Neural cell (in vitro differentiated cells): ENCODE measurements around the gene CAST. TPM values are rescaled to one million over a fixed set of nuclear protein-coding genes. Genes with fewer than 3 reads are reported as not detected.

Source experiments
- H2AFZ ChIP-seq: fragments of 200-600, 300-800 bp; sonication (generic), shearing (Covaris generic); 2 replicates; pipeline ENCODE4 v1.6.0; 2014; ENCODE audit warnings: low read depth, mild to moderate bottlenecking, antibody characterized with exemption, low read length, moderate library complexity
- H3F3A ChIP-seq: fragments of 200-600 bp; shearing (Covaris generic); 2 replicates; pipeline ENCODE4 v1.6.1; 2016; ENCODE audit warnings: mild to moderate bottlenecking, moderate library complexity, mixed read lengths, antibody characterized with exemption, low read length; ENCODE audit not compliant: insufficient read depth, poor library complexity, severe bottlenecking
- H3K27ac ChIP-seq: fragments of 200-600, 300-800 bp; sonication (generic), shearing (Covaris generic); 2 replicates; pipeline ENCODE4 v1.5.1; 2014; ENCODE audit warnings: mild to moderate bottlenecking, low read length, moderate library complexity
- H3K27me3 ChIP-seq: fragments of 300-800, 200-600 bp; sonication (generic), shearing (Covaris generic); 2 replicates; pipeline ENCODE4 v1.6.0; 2014; ENCODE audit warnings: mild to moderate bottlenecking, low read depth, low read length, moderate library complexity; ENCODE audit not compliant: insufficient read depth
- H3K36me3 ChIP-seq: fragments of 300-800, 200-600 bp; sonication (generic), shearing (Covaris generic); 2 replicates; pipeline ENCODE4 v1.5.1; 2014; ENCODE audit warnings: mild to moderate bottlenecking, antibody characterized with exemption, low read length, moderate library complexity; ENCODE audit not compliant: insufficient read depth
- H3K4me2 ChIP-seq: fragments of 300-800, 200-600 bp; sonication (generic), shearing (Covaris generic); 2 replicates; pipeline ENCODE4 v1.6.0; 2014; ENCODE audit warnings: mild to moderate bottlenecking, low read length
- H3K4me3 ChIP-seq: fragments of 300-800, 200-600 bp; sonication (generic), shearing (Covaris generic); 2 replicates; pipeline ENCODE4 v1.5.1; 2014; ENCODE audit warnings: mild to moderate bottlenecking, low read length, moderate library complexity
- H3K79me2 ChIP-seq: fragments of 200-600 bp; shearing (Covaris generic); replicated peaks from 2 replicates; pipeline ENCODE4 v1.6.0; 2014; ENCODE audit warnings: mild to moderate bottlenecking, low read length, moderate library complexity; ENCODE audit not compliant: insufficient read depth
- H3K9ac ChIP-seq: fragments of 300-800, 200-600 bp; sonication (generic), shearing (Covaris generic); 2 replicates; pipeline ENCODE4 v1.6.1; 2016; ENCODE audit warnings: mild to moderate bottlenecking, low read length, mixed read lengths
- H3K9me2 ChIP-seq: fragments of 200-600 bp; shearing (Covaris generic); 2 replicates; pipeline ENCODE4 v1.6.1; 2016; ENCODE audit warnings: mild to moderate bottlenecking, low read length, mixed read lengths; ENCODE audit not compliant: insufficient read depth
- H3K9me3 ChIP-seq: fragments of 200-600, 300-800 bp; sonication (generic), shearing (Covaris generic); 2 replicates; pipeline ENCODE4 v1.6.1; 2016; ENCODE audit warnings: mild to moderate bottlenecking, mixed run types, low read length, moderate library complexity, mixed read lengths
- H4K20me1 ChIP-seq: fragments of 200-600 bp; shearing (Covaris generic); 2 replicates; pipeline ENCODE4 v1.6.1; 2016; ENCODE audit warnings: mild to moderate bottlenecking, mixed run types; ENCODE audit not compliant: insufficient read depth
- EP300 ChIP-seq: fragments of 450-650 bp; conservative IDR thresholded peaks from 2 replicates; pipeline ENCODE4 v1.6.1; 2014; ENCODE audit warnings: antibody characterized with exemption, mild to moderate bottlenecking, moderate library complexity; ENCODE audit not compliant: poor library complexity, severe bottlenecking
- EZH2 ChIP-seq: fragments of 200-600, 300-800 bp; shearing (Covaris generic), sonication (generic); IDR thresholded peaks from 2 replicates; pipeline ENCODE4 v1.6.1; 2014; ENCODE audit warnings: antibody characterized with exemption, low read length, borderline replicate concordance, mild to moderate bottlenecking; ENCODE audit not compliant: insufficient read depth, poor library complexity, severe bottlenecking
- MXI1 ChIP-seq: fragments of 450-650 bp; conservative IDR thresholded peaks from 2 replicates; pipeline ENCODE4 v1.6.1; 2014; ENCODE audit warnings: antibody characterized with exemption, mild to moderate bottlenecking; ENCODE audit not compliant: poor library complexity, severe bottlenecking
- POLR2AphosphoS5 ChIP-seq: IDR thresholded peaks from 2 replicates; pipeline ENCODE4 v1.6.1; 2012
- RAD21 ChIP-seq: fragments of 450-650 bp; conservative IDR thresholded peaks from 2 replicates; pipeline ENCODE4 v1.6.1; 2014; ENCODE audit warnings: antibody characterized with exemption, mild to moderate bottlenecking, moderate library complexity
- SMC3 ChIP-seq: fragments of 450-650 bp; conservative IDR thresholded peaks from 2 replicates; pipeline ENCODE4 v1.6.1; 2014; ENCODE audit warnings: antibody characterized with exemption, mild to moderate bottlenecking, moderate library complexity; ENCODE audit not compliant: poor library complexity
- TAF1 ChIP-seq: IDR thresholded peaks from 2 replicates; pipeline ENCODE4 v1.6.1; 2012; ENCODE audit warnings: low read depth
- polyA plus RNA-seq: library from polyadenylated mRNA; depleted of rRNA; stranded (reverse); fragments of >200 nt; gene quantifications from 2 replicates; pipeline ENCODE4 v1.2.3, GENCODE V29; 2014
- TF ChIP-seq, protein P1 (sequence below): fragments of 450-650 bp; IDR thresholded peaks from 2 replicates; pipeline ENCODE4 v1.5.1; 2014; ENCODE audit warnings: antibody characterized with exemption, mild to moderate bottlenecking, moderate library complexity; ENCODE audit not compliant: poor library complexity, severe bottlenecking
- TF ChIP-seq, protein P2 (sequence below): IDR thresholded peaks from 2 replicates; pipeline ENCODE4 v1.6.1; 2012; ENCODE audit warnings: borderline replicate concordance

The CAST gene
- polyA plus RNA-seq, 1 donor from 2014 or later = 8.4 TPM

DNA sequence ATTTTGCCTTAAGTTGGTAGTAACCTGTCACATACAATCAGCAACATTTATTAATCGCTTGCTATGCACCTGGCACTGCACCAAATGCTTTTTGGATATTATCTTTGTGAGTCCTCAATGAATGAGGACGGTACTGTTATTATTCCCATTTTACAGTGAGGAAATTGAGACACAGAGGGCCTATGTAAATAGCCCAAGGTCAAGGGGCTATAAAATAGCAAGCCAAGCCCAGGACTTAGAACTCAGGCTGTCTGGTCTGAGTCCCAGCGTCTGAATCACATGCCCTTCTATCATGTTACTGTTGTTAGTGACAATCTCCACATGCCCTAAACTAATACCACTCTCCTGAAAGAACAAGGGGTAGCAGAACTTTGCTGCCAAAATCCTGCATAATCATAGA is 85.5 kb downstream of the CAST start:
- Histone ChIP-seq H3K79me2 (no peaks in the 10 kb centered on the region), H3K9me3 (no peaks in the 10 kb centered on the region), H2AFZ (no peak overlapping the region), H3K36me3 (no peaks in the 10 kb centered on the region), H3K27me3 (no peaks in the 10 kb centered on the region), H3K4me3 (no peak overlapping the region), H3K27ac (no peak overlapping the region), H3K9me2 (no peaks in the 10 kb centered on the region), H3F3A (no peaks in the 10 kb centered on the region), H4K20me1 (no peaks in the 10 kb centered on the region), H3K4me2 (no peak overlapping the region), H3K9ac (no peak overlapping the region)
- TF ChIP-seq, protein P1, sequence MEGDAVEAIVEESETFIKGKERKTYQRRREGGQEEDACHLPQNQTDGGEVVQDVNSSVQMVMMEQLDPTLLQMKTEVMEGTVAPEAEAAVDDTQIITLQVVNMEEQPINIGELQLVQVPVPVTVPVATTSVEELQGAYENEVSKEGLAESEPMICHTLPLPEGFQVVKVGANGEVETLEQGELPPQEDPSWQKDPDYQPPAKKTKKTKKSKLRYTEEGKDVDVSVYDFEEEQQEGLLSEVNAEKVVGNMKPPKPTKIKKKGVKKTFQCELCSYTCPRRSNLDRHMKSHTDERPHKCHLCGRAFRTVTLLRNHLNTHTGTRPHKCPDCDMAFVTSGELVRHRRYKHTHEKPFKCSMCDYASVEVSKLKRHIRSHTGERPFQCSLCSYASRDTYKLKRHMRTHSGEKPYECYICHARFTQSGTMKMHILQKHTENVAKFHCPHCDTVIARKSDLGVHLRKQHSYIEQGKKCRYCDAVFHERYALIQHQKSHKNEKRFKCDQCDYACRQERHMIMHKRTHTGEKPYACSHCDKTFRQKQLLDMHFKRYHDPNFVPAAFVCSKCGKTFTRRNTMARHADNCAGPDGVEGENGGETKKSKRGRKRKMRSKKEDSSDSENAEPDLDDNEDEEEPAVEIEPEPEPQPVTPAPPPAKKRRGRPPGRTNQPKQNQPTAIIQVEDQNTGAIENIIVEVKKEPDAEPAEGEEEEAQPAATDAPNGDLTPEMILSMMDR = no peak
- TF ChIP-seq MXI1 (no peak), SMC3 (no peak), TAF1 (no peak), EZH2 (no peak), POLR2AphosphoS5 (no peak), EP300 (no peak), RAD21 (no peak)
- TF ChIP-seq, protein P2, sequence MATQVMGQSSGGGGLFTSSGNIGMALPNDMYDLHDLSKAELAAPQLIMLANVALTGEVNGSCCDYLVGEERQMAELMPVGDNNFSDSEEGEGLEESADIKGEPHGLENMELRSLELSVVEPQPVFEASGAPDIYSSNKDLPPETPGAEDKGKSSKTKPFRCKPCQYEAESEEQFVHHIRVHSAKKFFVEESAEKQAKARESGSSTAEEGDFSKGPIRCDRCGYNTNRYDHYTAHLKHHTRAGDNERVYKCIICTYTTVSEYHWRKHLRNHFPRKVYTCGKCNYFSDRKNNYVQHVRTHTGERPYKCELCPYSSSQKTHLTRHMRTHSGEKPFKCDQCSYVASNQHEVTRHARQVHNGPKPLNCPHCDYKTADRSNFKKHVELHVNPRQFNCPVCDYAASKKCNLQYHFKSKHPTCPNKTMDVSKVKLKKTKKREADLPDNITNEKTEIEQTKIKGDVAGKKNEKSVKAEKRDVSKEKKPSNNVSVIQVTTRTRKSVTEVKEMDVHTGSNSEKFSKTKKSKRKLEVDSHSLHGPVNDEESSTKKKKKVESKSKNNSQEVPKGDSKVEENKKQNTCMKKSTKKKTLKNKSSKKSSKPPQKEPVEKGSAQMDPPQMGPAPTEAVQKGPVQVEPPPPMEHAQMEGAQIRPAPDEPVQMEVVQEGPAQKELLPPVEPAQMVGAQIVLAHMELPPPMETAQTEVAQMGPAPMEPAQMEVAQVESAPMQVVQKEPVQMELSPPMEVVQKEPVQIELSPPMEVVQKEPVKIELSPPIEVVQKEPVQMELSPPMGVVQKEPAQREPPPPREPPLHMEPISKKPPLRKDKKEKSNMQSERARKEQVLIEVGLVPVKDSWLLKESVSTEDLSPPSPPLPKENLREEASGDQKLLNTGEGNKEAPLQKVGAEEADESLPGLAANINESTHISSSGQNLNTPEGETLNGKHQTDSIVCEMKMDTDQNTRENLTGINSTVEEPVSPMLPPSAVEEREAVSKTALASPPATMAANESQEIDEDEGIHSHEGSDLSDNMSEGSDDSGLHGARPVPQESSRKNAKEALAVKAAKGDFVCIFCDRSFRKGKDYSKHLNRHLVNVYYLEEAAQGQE = no peak

DNA sequence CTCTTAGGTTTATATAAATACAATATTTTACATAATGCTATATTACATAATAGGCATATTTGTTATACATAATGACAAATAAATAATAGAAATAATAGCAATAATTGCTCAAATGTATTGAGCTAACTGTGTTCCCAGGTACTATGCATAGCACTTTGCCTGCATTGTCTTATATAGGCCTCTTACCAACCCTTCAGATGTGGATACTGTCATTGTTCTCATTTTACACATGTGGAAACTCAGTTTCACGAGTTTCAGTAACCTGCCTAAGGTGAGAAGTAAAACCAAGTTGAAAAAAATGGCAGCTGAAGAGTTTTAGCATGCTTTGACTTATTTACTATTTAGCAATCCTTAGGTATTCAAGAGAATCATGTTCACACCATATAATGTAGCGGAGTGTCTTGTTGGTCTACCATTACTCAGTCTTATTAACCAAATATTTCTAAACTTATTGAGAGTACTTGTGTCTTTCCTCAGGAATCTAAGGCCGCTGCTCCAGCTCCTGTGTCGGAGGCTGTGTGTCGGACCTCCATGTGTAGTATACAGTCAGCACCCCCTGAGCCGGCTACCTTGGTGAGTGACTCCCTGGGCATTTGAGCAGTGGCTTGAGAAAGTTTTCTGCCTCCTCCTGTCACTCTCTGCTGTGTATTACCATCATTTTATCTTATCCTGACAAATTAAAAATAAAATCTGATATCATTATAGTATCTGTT is 88.1 kb downstream of the CAST start:
- Histone ChIP-seq H4K20me1 (no peaks in the 10 kb centered on the region), H2AFZ (no peak overlapping the region), H3K9me3 (no peaks in the 10 kb centered on the region), H3K27ac (no peak overlapping the region), H3K79me2 (no peaks in the 10 kb centered on the region), H3K4me2 (no peak overlapping the region), H3K9ac (no peak overlapping the region), H3F3A (no peaks in the 10 kb centered on the region), H3K4me3 (no peak overlapping the region), H3K9me2 (no peaks in the 10 kb centered on the region), H3K27me3 (no peaks in the 10 kb centered on the region), H3K36me3 (no peaks in the 10 kb centered on the region)
- no peak for TF ChIP-seq TAF1
- no peak for TF ChIP-seq POLR2AphosphoS5
- TF ChIP-seq MXI1 = no peak
- no peak for TF ChIP-seq SMC3
- TF ChIP-seq EP300 = no peak
- TF ChIP-seq, protein P2 = no peak
